ENCODE data around the gene PIK3C2B.

DNA sequence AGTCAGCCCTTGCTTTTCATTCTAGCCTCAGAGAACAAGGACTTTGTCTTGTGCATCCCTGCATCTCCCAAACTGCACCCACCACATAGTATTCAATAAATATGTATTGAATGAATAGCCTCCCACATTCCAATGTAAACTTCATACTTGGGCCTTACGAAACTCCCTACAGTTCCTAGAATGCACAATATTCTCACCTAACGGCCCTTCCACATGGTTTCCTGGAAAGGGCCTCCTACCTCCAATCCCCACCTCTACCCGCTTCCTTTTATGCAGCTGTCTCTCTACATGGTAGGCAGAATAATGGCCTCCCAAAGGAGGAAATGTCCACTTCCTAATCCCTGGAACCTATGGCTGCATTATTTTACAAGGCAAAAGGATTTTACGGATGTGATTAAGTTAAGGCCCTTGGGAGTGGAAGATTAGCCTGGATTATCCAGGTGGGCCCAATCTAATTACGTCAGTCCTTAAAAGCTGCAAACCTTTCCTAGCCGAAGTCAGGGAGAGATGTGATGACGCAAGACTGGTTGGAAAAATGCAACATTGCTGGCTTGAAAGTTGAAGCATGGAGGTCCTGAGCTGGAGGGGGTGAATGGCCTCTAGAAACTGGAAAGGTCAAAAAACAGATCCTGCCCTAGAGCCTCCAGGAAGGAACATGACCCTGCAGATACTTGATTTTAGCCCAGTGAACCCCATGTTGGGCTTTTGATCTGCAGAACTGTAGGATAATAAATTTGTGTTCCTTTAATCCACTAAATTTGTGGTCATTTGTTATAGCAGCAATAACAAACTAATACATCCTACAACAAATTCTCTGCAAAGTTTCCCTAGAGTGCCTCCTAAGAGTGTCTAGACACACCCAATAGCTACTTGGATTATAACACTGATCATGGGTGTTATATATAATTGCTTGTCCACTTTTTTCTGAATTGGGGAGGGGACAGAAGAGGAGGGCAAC lies 5.2 kb upstream of the PIK3C2B start:
- TF ChIP-seq, protein P1, sequence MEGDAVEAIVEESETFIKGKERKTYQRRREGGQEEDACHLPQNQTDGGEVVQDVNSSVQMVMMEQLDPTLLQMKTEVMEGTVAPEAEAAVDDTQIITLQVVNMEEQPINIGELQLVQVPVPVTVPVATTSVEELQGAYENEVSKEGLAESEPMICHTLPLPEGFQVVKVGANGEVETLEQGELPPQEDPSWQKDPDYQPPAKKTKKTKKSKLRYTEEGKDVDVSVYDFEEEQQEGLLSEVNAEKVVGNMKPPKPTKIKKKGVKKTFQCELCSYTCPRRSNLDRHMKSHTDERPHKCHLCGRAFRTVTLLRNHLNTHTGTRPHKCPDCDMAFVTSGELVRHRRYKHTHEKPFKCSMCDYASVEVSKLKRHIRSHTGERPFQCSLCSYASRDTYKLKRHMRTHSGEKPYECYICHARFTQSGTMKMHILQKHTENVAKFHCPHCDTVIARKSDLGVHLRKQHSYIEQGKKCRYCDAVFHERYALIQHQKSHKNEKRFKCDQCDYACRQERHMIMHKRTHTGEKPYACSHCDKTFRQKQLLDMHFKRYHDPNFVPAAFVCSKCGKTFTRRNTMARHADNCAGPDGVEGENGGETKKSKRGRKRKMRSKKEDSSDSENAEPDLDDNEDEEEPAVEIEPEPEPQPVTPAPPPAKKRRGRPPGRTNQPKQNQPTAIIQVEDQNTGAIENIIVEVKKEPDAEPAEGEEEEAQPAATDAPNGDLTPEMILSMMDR (IDR thresholded peaks at IDR 0.05): no peak
- no peak for TF ChIP-seq EP300 (IDR thresholded peaks at IDR 0.05)
- no peak for TF ChIP-seq POLR2AphosphoS5 (IDR thresholded peaks at IDR 0.05)

Measured in sigmoid colon (tissue), 4 donors.